DMS53 treated with DMSO at 0.1 percent for 48 hours (cell line): ENCODE data around the gene RBP3.

Experiments used
- DNase-seq: peaks from one replicate; lab custom pipeline; 2025; ENCODE audit not compliant: unreplicated experiment; lab: John Stamatoyannopoulos, UW

RBP3 gene

DNA sequence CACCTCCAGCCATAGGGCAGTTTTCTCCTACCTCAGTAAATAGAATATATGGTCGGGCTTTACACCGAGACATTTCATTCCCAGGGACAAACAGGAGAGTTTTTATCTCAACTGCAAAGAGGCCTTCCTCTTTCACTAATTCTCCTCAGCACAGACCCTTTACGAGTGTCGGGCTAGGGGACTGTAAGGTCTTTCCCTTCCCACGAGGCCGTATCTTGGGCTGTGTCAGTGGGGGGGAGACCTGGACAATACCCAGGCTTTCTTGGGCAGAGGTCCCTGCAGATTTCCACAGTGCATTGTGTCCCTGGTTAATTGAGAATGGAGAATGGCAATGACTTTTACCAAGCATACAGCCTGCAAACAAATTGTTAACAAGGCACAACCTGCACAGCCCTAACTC, 49.1 kb downstream of the RBP3 start:
- DNase-seq: no peak

DNA sequence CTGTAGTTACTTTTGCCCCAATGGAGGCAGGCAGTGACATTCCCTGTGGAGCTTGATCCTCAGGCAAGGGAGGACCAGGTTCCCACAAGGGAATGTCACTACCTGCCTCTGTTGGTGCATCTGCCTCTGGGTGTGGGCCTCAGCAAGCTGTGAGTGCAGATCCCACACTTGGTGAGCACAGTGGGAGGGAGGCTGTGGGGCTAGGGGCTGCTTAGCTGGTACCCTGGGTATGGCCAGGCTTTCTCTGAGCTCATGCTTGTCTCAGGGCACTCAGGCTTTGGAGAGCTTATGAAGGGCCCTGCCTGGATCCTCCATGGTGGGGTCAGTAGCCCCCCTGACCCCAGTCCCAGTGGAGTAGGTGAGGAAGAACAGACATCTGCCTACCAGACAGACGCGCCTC, 52.1 kb downstream of the RBP3 start:
- no peak for DNase-seq

DNA sequence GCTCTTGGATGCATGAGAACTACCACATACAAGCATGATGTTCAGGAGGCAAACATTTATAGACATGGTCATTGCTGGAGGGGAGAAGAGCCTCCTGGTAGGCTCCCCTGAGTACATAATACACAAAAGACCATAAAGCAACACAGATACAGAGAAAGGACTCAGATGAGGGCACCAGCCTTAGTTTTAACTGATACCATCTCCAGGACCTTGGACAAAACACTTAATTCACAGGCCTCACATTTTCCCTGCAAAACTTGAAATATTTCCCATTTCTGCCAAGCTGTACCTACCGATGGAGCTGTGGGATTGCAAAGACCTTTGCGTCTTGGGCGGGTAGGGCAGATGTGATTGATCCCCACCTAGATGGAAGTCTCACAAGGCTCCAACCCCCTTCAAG, 52.6 kb downstream of the RBP3 start:
- DNase-seq: no peak

DNA sequence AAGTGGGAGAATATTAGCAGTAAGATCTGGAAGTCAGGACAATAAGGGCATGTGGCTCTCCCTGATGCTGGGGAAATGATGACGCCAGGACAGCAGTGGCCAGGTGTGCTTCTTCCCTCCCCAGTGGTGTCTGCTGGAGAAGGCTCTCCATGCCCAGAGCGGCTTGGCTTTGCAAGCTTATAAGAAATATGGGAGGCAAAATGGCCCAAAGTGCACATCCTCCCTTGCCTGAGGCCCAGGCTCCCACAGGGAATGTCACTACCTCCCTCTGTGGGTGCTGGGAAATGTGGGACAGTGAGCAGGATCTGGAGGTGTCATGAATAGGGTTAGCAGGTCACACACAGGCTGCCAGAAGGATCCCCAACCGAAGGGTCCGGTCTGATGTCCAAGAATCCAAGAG, 53.0 kb downstream of the RBP3 start:
- no peak for DNase-seq

DNA sequence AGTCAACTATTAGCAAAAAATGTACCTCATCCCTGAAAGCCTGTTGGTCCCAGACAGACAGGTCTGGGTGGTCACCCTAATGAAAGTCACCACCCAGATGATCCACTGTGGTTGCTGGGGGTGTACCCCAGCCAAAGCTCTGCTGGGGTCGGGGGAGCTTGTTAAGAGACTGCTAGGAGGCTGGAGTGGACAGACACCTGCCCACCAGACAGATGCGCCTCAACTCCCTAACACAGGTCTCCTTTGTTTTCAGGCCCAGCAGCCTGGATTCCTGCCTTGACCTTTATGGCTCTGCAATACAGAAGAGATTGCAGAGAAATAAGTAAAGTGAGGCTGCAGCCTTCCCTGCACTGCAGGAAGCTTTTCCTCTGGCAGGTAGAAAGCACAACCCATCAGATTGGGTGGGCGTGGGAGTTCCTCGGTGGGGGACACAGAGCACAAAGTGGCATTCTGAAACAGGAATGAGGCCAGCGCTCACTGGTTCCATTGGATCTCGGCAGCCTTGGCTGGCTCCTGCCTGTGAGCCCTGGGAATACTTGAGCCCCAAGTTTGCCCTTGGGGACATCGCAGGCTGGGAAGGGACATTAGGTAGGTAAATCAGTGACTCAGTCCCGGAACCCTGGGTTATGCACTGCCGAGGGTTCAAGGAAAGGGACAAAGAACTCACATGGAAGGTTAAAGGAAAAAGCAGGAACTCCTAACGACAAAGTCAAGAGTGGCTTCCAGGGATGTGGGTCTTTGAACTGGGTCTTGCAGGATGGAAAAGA, 53.9 kb downstream of the RBP3 start:
- DNase-seq: no peak

DNA sequence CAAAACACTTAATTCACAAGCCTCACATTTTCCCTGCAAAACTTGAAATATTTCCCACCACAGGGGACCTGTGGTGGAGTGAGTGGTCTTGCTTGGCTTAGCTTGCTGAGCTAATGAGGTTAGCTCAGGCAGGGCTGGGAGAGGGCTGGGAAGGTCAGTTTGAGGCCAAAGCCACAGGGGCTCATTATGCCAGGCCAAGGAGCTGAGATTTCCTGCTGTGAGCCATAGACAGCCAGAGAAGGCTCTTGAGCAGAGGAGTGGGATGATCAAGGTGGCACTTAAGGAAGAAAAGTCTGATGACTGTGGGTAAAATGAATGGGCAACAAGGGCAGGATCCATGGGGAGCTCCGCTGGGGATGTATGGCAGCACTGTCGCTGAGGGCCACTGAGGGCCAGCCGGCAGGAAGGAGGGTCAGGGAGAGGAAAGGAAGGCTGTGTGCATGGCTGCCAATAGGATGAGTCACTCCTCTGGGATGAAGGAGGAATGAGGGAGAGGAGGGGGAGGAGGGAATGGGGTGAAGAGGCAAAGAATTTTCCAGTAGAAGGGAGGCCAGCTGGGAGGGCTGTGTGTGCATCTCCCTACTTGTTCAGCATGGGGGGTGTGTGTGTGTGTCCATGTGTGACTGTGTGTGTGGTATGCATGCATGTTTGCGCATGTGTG, 54.6 kb downstream of the RBP3 start:
- peak; percentile 63 for DNase-seq

DNA sequence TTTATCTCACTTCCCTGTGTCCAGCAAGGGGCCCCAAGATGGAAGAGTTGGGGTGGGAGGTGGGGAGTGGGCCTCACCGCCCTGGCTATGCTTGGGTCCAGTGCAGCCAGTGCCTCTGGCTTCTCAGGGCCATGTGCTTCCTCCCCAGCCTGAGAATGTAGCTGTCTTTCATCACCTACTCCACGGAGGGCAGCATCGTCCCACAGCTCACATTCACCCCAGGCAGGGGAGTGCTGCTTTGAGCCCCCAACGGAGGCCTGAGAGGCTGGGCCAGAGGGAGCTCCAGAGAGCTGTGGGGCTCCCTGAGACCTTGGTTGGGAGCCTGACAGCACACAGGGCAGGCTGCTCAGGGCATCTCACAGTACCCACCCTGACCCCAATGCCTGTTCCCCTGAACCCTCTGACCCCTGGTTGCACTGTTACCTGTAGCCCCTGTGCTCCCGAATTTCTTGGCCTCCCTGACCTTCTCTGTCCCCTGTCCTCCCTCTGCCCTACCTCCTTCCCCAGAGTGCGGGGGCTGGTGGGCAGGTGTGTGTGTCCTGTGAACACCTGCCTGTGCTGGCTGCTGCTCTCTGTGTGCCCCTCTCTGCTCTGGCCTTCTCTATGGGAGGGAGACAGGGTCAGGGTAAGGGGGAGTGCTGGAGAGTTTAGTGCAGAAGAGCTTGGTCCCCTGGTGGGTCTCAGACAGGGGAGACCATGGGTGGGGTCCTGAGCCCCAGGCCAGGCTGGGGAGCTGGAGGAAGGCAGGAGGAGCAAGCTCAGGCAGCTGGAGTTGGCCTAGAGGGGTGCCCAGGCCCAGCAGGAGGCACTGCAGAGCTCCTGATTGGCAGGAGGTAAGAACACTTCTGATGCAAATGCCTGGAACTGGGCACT, 55.5 kb downstream of the RBP3 start:
- DNase-seq: no peak

DNA sequence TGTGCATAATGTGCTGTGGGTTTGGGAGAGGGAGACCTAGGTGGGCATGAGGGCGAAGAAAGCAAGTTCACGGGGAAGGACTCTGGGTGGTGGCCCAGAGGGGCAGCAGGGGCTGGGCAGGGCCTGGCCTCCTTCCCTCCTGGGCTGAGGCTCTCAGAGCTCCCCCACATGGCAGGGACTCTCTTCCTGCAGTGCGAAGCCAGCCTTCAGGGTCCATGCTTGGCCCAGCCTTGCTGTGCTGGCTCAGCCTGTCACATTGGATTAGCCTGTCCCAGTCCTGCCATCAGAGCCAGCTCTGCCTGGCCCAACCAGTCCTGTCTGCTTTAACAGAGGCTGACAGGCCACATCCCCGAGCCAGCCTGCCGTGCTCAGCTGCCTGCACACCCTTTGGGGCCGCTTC, 56.3 kb downstream of the RBP3 start:
- DNase-seq: no peak

DNA sequence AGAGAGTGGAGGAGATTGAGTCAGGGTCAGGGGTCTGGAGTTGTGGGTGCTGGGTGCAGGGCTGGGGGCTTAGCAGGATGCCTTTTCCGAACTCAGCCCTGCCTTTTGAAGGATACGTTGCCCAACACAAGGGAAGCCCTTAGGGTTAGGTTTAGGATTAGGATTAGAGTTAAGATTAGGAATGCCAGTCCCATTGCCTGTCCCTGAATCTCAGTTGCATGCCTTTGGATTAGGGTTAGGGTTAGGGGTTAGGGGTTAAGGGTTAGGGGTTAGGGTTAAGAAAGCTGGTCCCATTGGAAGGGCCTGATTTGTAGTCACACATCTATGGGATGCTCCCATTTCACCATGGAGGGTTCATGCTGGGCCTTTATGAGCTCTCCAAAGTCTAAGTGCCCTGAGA, 56.8 kb downstream of the RBP3 start:
- DNase-seq: no peak

DNA sequence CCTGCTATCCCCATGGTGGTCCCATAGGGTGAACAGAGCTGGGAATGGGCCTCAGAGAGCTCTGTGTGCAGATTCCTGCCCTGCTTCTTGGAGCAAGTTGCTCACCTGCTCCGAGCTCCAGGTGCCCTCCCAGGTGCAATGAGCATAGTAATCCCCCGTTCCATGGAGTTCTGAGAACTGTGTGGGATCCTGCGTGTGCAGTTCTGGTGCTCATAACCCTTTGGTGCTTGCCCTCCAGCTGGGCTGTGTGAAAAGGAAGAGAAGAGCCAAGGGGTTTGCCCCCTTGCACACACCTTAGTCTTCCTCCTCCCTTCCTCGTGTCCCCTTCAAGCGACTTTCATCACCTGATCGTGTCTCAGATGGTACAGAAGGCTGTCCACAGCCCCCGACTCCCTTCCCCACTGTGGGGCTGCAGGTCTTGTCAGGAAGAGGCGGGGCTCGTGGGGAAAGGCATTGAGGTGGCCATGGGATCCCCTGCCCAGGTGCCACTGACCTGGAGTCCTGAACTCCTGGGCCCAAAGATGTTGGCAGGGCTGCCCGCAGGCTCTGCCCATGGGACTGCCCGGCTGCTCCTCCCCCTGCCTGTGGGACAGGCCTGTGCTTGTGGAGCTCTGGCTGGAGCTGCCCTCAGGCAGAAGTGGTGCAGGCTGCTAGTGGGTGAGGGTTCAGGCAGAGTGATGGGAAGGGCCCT, 57.8 kb downstream of the RBP3 start:
- no peak for DNase-seq

DNA sequence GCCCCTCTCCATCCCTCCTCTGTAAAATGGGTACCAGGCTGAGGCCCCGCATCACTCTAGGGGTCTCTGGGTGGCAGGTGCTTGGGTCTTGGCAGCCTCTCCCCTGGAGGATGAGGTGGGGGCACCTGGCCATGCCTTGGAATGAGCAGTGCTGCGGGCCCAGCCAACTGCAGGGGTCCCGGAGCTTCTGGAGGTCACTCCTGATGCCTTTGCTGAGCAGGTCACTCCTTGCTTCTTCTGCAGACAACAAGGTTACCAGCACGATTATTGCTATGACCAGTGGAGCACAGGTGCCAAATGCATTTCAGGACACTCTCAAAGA, 58.3 kb downstream of the RBP3 start:
- no peak for DNase-seq

DNA sequence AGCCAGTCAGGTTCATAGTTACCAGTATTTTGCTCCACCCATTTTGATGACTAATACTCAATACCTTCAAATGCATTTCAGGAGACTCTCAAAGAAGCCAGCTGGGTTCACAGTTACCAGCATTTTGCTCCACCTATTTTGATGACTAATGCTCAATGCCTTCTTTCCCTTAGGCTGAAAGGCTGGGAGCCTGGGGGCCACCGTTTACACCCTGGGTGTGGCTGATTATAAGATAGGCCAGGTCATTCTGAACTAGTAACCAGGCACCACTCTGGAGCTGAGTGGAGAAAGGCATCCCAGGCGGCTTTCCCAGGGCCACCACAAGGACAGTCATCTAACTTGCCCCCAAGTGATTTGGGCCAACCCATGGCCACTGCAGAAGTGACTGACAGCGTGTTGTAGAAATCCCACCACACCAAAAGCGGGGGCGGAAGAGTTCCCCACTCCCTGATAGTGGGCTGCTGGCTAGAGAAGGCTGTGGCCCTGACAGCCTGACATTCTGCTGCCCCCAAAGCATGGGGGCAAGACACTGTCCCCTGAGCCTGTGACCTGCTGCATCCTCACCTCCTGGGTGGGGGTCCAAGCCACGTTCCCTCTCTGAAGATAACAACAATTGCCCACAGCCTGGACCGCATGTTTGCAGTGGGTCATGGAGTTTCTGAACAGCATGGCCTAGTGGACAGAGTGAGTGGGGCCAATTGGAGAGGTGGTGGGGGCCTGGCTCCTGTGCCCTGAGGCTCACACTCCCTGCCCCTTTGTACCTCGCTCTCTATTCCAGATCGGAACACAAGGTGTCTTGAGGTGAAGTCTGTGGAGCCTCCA, 58.9 kb downstream of the RBP3 start:
- DNase-seq: peak; percentile 94
